SK-N-SH treated with all-trans-retinoic acid at 6 μM for 48 hours (cell line): Measurements from ENCODE around the gene SLC12A7.

Source experiments
- CSDC2 ChIP-seq: fragments of 250-450 bp; sonication (Bioruptor Pico); IDR thresholded peaks from 2 replicates; pipeline ENCODE4 v1.5.0; 2020; ENCODE audit warnings: mild to moderate bottlenecking, moderate library complexity
- ESRRG ChIP-seq: fragments of 250-450 bp; sonication (Bioruptor Pico); IDR thresholded peaks from 2 replicates; pipeline ENCODE4 v1.6.1; 2021; ENCODE audit warnings: mild to moderate bottlenecking
- OSR1 ChIP-seq: fragments of 250-450 bp; sonication (Bioruptor Pico); IDR thresholded peaks from 2 replicates; pipeline ENCODE4 v1.8.0; 2022; ENCODE audit warnings: moderate library complexity, mild to moderate bottlenecking, inconsistent platforms
- SNAI2 ChIP-seq: fragments of 250-450 bp; sonication (Bioruptor Pico); IDR thresholded peaks from 2 replicates; pipeline ENCODE4 v1.5.0; 2020; ENCODE audit warnings: mild to moderate bottlenecking, moderate library complexity
- TOX ChIP-seq: fragments of 250-450 bp; sonication (Bioruptor Pico); IDR thresholded peaks from 2 replicates; pipeline ENCODE4 v1.8.0; 2021; ENCODE audit warnings: mild to moderate bottlenecking, moderate library complexity, borderline replicate concordance
- ZFP3 ChIP-seq: fragments of 250-450 bp; sonication (Bioruptor Pico); IDR thresholded peaks from 2 replicates; pipeline ENCODE4 v1.5.0; 2020; ENCODE audit warnings: mild to moderate bottlenecking, moderate library complexity
- ZFP30 ChIP-seq: fragments of 450-650 bp; formaldehyde crosslinking; IDR thresholded peaks from 2 replicates; pipeline ENCODE4 v1.5.0; 2022; ENCODE audit warnings: mild to moderate bottlenecking, moderate library complexity
- TF ChIP-seq, protein P1 (sequence below): fragments of 250-450 bp; sonication (Bioruptor Pico); IDR thresholded peaks from 2 replicates; pipeline ENCODE4 v1.5.0; 2020; ENCODE audit warnings: mild to moderate bottlenecking, moderate library complexity
- TF ChIP-seq, protein P2 (sequence below): fragments of 250-450 bp; sonication (Bioruptor Pico); IDR thresholded peaks from 2 replicates; pipeline ENCODE4 v1.8.0; 2020; ENCODE audit warnings: mild to moderate bottlenecking, moderate library complexity, borderline replicate concordance

DNA sequence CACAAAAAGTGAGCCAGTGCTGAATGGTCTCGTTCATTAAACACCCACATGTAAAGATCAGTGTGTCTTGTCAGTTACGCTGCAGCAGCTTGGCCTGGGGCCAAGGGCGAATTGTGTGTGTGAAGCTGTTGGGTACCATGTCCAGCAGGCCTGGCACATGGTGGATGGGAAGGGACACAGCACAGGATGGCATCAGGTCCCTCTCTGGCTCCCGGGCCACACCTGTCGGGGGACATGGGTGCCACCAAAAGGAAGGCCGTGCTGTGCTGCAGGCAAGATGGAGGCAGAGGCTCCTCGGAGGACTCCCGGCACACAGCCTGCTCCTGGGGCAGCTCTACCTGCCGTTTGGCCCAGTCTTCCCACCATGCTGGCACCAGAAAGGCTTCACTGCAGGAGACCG, 71.3 kb downstream of the SLC12A7 start:
- TF ChIP-seq SNAI2 (CRISPR knock-in tag) (no peak), ESRRG (CRISPR knock-in tag) (no peak), TOX (CRISPR knock-in tag) (no peak), ZFP3 (CRISPR knock-in tag) (no peak), CSDC2 (no peak), OSR1 (CRISPR knock-in tag) (no peak), ZFP30 (CRISPR knock-in tag) (no peak)
- TF ChIP-seq, protein P1, sequence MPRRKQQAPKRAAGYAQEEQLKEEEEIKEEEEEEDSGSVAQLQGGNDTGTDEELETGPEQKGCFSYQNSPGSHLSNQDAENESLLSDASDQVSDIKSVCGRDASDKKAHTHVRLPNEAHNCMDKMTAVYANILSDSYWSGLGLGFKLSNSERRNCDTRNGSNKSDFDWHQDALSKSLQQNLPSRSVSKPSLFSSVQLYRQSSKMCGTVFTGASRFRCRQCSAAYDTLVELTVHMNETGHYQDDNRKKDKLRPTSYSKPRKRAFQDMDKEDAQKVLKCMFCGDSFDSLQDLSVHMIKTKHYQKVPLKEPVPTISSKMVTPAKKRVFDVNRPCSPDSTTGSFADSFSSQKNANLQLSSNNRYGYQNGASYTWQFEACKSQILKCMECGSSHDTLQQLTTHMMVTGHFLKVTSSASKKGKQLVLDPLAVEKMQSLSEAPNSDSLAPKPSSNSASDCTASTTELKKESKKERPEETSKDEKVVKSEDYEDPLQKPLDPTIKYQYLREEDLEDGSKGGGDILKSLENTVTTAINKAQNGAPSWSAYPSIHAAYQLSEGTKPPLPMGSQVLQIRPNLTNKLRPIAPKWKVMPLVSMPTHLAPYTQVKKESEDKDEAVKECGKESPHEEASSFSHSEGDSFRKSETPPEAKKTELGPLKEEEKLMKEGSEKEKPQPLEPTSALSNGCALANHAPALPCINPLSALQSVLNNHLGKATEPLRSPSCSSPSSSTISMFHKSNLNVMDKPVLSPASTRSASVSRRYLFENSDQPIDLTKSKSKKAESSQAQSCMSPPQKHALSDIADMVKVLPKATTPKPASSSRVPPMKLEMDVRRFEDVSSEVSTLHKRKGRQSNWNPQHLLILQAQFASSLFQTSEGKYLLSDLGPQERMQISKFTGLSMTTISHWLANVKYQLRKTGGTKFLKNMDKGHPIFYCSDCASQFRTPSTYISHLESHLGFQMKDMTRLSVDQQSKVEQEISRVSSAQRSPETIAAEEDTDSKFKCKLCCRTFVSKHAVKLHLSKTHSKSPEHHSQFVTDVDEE (CRISPR knock-in tag) = no peak
- TF ChIP-seq, protein P2, sequence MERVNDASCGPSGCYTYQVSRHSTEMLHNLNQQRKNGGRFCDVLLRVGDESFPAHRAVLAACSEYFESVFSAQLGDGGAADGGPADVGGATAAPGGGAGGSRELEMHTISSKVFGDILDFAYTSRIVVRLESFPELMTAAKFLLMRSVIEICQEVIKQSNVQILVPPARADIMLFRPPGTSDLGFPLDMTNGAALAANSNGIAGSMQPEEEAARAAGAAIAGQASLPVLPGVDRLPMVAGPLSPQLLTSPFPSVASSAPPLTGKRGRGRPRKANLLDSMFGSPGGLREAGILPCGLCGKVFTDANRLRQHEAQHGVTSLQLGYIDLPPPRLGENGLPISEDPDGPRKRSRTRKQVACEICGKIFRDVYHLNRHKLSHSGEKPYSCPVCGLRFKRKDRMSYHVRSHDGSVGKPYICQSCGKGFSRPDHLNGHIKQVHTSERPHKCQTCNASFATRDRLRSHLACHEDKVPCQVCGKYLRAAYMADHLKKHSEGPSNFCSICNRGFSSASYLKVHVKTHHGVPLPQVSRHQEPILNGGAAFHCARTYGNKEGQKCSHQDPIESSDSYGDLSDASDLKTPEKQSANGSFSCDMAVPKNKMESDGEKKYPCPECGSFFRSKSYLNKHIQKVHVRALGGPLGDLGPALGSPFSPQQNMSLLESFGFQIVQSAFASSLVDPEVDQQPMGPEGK (CRISPR knock-in tag) = no peak
